K562 (cell line): ENCODE data around the gene TRAF1. TPM values are rescaled to one million over a fixed set of nuclear protein-coding genes. Genes with fewer than 3 reads are reported as not detected.

ENCODE experiments used
- CHCHD3 ChIP-seq: fragments of 250-450 bp; sonication (Bioruptor Pico); IDR thresholded peaks from 2 replicates; pipeline ENCODE4 v2.1.2; 2022; ENCODE audit warnings: mild to moderate bottlenecking
- CHD2 ChIP-seq: IDR thresholded peaks from 2 replicates; pipeline ENCODE4 v1.6.1; 2011; ENCODE audit warnings: low read depth, low read length
- CSDE1 ChIP-seq, 2 experiments: fragments of 450-650 bp; IDR thresholded peaks; 2 replicates each; pipeline ENCODE4 v1.6.1; 2016; ENCODE audit warnings: mild to moderate bottlenecking in 1 of 2
- JUN ChIP-seq, 2 experiments: sonication (generic) in 1 of 2; formaldehyde crosslinking in 1 of 2; IDR thresholded peaks; 2 replicates each; pipeline versions ENCODE4 v1.6.1 to v1.8.0; 2012 to 2022; ENCODE audit warnings: borderline replicate concordance in 2 of 2, mild to moderate bottlenecking in 2 of 2, improper control_type of control experiment in 1 of 2, low read depth in 1 of 2, low read length in 1 of 2, missing genetic modification reagents in 1 of 2
- KDM2B ChIP-seq: fragments of 250-450 bp; sonication (Bioruptor Pico); IDR thresholded peaks from 2 replicates; pipeline ENCODE4 v1.8.0; 2021; ENCODE audit warnings: mild to moderate bottlenecking, moderate library complexity
- MIER1 ChIP-seq: fragments of 450-650 bp; IDR thresholded peaks from 2 replicates; pipeline ENCODE4 v1.6.1; 2016; ENCODE audit warnings: antibody characterized with exemption, mild to moderate bottlenecking, low read depth
- MYC ChIP-seq, 2 experiments: fragments of 250-450 bp in 1 of 2; sonication (Bioruptor Pico) in 1 of 2; IDR thresholded peaks; 2 replicates each; pipeline versions ENCODE4 v1.5.1 to v1.6.1; 2012 to 2021; ENCODE audit warnings: low read depth in 2 of 2, borderline replicate concordance in 1 of 2, improper control_type of control experiment in 1 of 2, low read length in 1 of 2, mild to moderate bottlenecking in 1 of 2, moderate library complexity in 1 of 2
- NR2F6 ChIP-seq: fragments of 450-650 bp; formaldehyde crosslinking; IDR thresholded peaks from 2 replicates; pipeline ENCODE4 v1.4.0; 2020; ENCODE audit warnings: mild to moderate bottlenecking
- PYGO2 ChIP-seq: fragments of 450-650 bp; IDR thresholded peaks from 2 replicates; pipeline ENCODE4 v1.6.1; 2016; ENCODE audit warnings: mild to moderate bottlenecking, missing genetic modification characterization, moderate library complexity, missing compliant biosample characterization
- SMAD1 ChIP-seq: fragments of 150-350 bp; IDR thresholded peaks from 2 replicates; pipeline ENCODE4 v1.6.1; 2014; ENCODE audit warnings: low read length, low read depth; ENCODE audit not compliant: partially characterized antibody
- TEAD2 ChIP-seq: fragments of 450-650 bp; IDR thresholded peaks from 2 replicates; pipeline ENCODE4 v1.6.1; 2016; ENCODE audit warnings: missing genetic modification characterization, control low read depth, missing compliant biosample characterization
- TRIM24 ChIP-seq, 2 experiments: fragments of 450-650 bp; IDR thresholded peaks; 2 replicates each; pipeline ENCODE4 v1.6.1; 2016
- ZFX ChIP-seq: sonication (generic); formaldehyde crosslinking; IDR thresholded peaks from 2 replicates; pipeline ENCODE4 v1.8.0; 2022; ENCODE audit warnings: mild to moderate bottlenecking, missing genetic modification reagents, moderate library complexity
- ZNF431 ChIP-seq: sonication (generic); formaldehyde crosslinking; IDR thresholded peaks from 2 replicates; pipeline ENCODE4 v1.8.0; 2022; ENCODE audit warnings: mild to moderate bottlenecking, missing genetic modification reagents
- ZSCAN32 ChIP-seq: fragments of 450-650 bp; formaldehyde crosslinking; IDR thresholded peaks from 2 replicates; pipeline ENCODE4 v1.4.0; 2020; ENCODE audit warnings: mild to moderate bottlenecking, moderate library complexity
- polyA plus RNA-seq, 8 experiments: library from polyadenylated mRNA; depleted of rRNA in 4 of 8; stranded (reverse) in 5 of 8; unstranded in 3 of 8; fragments of >200 nt; fragmentation: Nextera tagmentation in 2 of 8; fragmentation: Illumina TruSeq in 1 of 8; extraction: Ambion mirVana in 2 of 8; extraction: Trizol in 1 of 8; gene quantifications; 2 replicates each; pipeline versions ENCODE4 v1.2.1 to v1.2.3, GENCODE V29; 2011 to 2014; ENCODE audit warnings: inconsistent platforms in 1 of 8, missing spikeins in 1 of 8
- total RNA-seq, 7 experiments: library from RNA; depleted of rRNA in 6 of 7; stranded (reverse); fragments of >200 nt in 6 of 7; fragmentation: Illumina TruSeq in 2 of 7; extraction: Trizol in 2 of 7; gene quantifications; 2 replicates each; pipeline versions ENCODE4 v1.2.1 to v1.2.3, GENCODE V29; 2011 to 2021; ENCODE audit warnings: low replicate concordance in 1 of 7
- TF ChIP-seq, protein P1 (sequence below), 2 experiments: fragments of 450-650 bp; formaldehyde crosslinking in 1 of 2; IDR thresholded peaks; 2 replicates each; pipeline versions ENCODE4 v1.4.0 to v1.6.1; 2014 to 2020; ENCODE audit warnings: mild to moderate bottlenecking in 2 of 2, borderline replicate concordance in 1 of 2, low read depth in 1 of 2
- TF ChIP-seq, protein P2 (sequence below): sonication (generic); formaldehyde crosslinking; IDR thresholded peaks from 2 replicates; pipeline ENCODE4 v1.8.0; 2022; ENCODE audit warnings: missing genetic modification reagents, mild to moderate bottlenecking, moderate library complexity, borderline replicate concordance

Gene TRAF1
- total and polyA plus RNA-seq, 9 of the 15 experiments (the other 6 are each of a cell fraction or from before 2014, with no cell fraction given) = 0.01 to 1.1 (median 0.04) TPM; not detected in 2

GRCh38 chr9:120890320-120891244 lies 36.0 kb downstream of the TRAF1 start (continued):
- TF ChIP-seq, protein P1, sequence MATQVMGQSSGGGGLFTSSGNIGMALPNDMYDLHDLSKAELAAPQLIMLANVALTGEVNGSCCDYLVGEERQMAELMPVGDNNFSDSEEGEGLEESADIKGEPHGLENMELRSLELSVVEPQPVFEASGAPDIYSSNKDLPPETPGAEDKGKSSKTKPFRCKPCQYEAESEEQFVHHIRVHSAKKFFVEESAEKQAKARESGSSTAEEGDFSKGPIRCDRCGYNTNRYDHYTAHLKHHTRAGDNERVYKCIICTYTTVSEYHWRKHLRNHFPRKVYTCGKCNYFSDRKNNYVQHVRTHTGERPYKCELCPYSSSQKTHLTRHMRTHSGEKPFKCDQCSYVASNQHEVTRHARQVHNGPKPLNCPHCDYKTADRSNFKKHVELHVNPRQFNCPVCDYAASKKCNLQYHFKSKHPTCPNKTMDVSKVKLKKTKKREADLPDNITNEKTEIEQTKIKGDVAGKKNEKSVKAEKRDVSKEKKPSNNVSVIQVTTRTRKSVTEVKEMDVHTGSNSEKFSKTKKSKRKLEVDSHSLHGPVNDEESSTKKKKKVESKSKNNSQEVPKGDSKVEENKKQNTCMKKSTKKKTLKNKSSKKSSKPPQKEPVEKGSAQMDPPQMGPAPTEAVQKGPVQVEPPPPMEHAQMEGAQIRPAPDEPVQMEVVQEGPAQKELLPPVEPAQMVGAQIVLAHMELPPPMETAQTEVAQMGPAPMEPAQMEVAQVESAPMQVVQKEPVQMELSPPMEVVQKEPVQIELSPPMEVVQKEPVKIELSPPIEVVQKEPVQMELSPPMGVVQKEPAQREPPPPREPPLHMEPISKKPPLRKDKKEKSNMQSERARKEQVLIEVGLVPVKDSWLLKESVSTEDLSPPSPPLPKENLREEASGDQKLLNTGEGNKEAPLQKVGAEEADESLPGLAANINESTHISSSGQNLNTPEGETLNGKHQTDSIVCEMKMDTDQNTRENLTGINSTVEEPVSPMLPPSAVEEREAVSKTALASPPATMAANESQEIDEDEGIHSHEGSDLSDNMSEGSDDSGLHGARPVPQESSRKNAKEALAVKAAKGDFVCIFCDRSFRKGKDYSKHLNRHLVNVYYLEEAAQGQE (IDR thresholded peaks at IDR 0.05; ENCODE audit: borderline replicate concordance) = no peak
- TF ChIP-seq, protein P1 (CRISPR knock-in tag; IDR thresholded peaks at IDR 0.05; ENCODE audit: low read depth) = no peak
- TF ChIP-seq, protein P2, sequence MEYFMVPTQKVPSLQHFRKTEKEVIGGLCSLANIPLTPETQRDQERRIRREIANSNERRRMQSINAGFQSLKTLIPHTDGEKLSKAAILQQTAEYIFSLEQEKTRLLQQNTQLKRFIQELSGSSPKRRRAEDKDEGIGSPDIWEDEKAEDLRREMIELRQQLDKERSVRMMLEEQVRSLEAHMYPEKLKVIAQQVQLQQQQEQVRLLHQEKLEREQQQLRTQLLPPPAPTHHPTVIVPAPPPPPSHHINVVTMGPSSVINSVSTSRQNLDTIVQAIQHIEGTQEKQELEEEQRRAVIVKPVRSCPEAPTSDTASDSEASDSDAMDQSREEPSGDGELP (CRISPR knock-in tag) = no peak
- TF ChIP-seq KDM2B (CRISPR knock-in tag) (0 out of 2 replicates have a peak, but pooled peaks have one; percentile 57), ZFX (CRISPR knock-in tag) (no peak), ZNF431 (CRISPR knock-in tag) (no peak), SMAD1 (peak; percentile 15), ZSCAN32 (CRISPR knock-in tag) (no peak), TEAD2 (tag) (no peak), MIER1 (no peak), TRIM24 (IDR thresholded peaks at IDR 0.05) (no peak), PYGO2 (tag) (0 out of 2 replicates have a peak, but pooled peaks have one; percentile 38), NR2F6 (no peak), CSDE1 (IDR thresholded peaks at IDR 0.05) (no peak), CHD2 (no peak), MYC (IDR thresholded peaks at IDR 0.05; ENCODE audit: low read depth, low read length) (no peak), MYC (CRISPR knock-in tag; IDR thresholded peaks at IDR 0.05; ENCODE audit: borderline replicate concordance, low read depth) (no peak), CHCHD3 (CRISPR knock-in tag) (0 out of 2 replicates have a peak, but pooled peaks have one; percentile 23), JUN (IDR thresholded peaks at IDR 0.05; ENCODE audit: borderline replicate concordance, low read depth, low read length) (peak; percentile 50; the same call in 1 of the 2 replicates), JUN (CRISPR knock-in tag; IDR thresholded peaks at IDR 0.05; ENCODE audit: borderline replicate concordance) (no peak)
